MCF 10A (cell line): Measurements from ENCODE around the gene NUDT17. TPM values are rescaled to one million over a fixed set of nuclear protein-coding genes. Genes with fewer than 3 reads are reported as not detected.
A peak's percentile ranks its signal among the peaks of the same experiment; 100 is the strongest.
"Not testable (repeated sequence)": the region's sequence is repeated elsewhere in the genome, so short reads cannot be mapped to it uniquely, and the experiment has no call there.

ENCODE experiments used
- BruUV-seq: library from RNA; stranded (reverse); fragments of 400-500 nt; replicated peaks from 2 replicates; lab custom pipeline; 2021; lab: Mats Ljungman, UMichigan
- CTCF ChIA-PET: fragments of 300-600 bp; sonication (Branson Sonifier 250); formaldehyde crosslinking; extraction: SDS; loops from one replicate; lab custom pipeline; 2021; ENCODE audit warnings: antibody characterized with exemption, inconsistent platforms; lab: Yijun Ruan, JAX
- POLR2A ChIA-PET: fragments of 300-600, 350-650 bp; sonication (Branson Sonifier 250); formaldehyde crosslinking; extraction: SDS; loops from one replicate; lab custom pipeline; 2020; ENCODE audit warnings: antibody characterized with exemption, inconsistent platforms; lab: Yijun Ruan, JAX
- DNase-seq: peaks from one replicate; pipeline ENCODE4 v3.0.0-alpha.2; 2018; ENCODE audit not compliant: unreplicated experiment
- H3K27ac Mint-ChIP-seq: one replicate; pipeline ENCODE4 v1.8.0; 2022; ENCODE audit warnings: mild to moderate bottlenecking, low read depth, mixed read lengths; ENCODE audit not compliant: unreplicated experiment
- H3K27me3 Mint-ChIP-seq: one replicate; pipeline ENCODE4 v1.8.0; 2022; ENCODE audit warnings: mixed read lengths; ENCODE audit not compliant: insufficient read depth, unreplicated experiment
- H3K36me3 Mint-ChIP-seq: one replicate; pipeline ENCODE4 v1.8.0; 2022; ENCODE audit warnings: mild to moderate bottlenecking, moderate library complexity, mixed read lengths; ENCODE audit not compliant: insufficient read depth, unreplicated experiment
- H3K4me1 Mint-ChIP-seq: one replicate; pipeline ENCODE4 v1.8.0; 2022; ENCODE audit warnings: mixed read lengths; ENCODE audit not compliant: insufficient read depth, unreplicated experiment
- H3K4me3 Mint-ChIP-seq: one replicate; pipeline ENCODE4 v1.8.0; 2022; ENCODE audit warnings: mild to moderate bottlenecking, moderate library complexity, mixed read lengths; ENCODE audit not compliant: unreplicated experiment
- H3K9me3 Mint-ChIP-seq: one replicate; pipeline ENCODE4 v1.8.0; 2022; ENCODE audit warnings: mixed read lengths; ENCODE audit not compliant: unreplicated experiment
- intact Hi-C: fragments of 100-400 bp; cut with micrococcal nuclease; formaldehyde crosslinking; loops from 2 replicates; pipeline ENCODE4 v1.14.1; 2022
- total RNA-seq: library from RNA; stranded (reverse); gene quantifications from 2 replicates; pipeline ENCODE4 v1.2.3, GENCODE V29; 2022
- TF ChIP-seq, protein P1 (sequence below): fragments of 200-600 bp; IDR thresholded peaks from one replicate; pipeline ENCODE4 v1.8.0; 2022; ENCODE audit warnings: antibody characterized with exemption, mild to moderate bottlenecking; ENCODE audit not compliant: unreplicated experiment

The NUDT17 gene
- total RNA-seq, 1 experiment from 2014 or later = 4.6 TPM

DNA sequence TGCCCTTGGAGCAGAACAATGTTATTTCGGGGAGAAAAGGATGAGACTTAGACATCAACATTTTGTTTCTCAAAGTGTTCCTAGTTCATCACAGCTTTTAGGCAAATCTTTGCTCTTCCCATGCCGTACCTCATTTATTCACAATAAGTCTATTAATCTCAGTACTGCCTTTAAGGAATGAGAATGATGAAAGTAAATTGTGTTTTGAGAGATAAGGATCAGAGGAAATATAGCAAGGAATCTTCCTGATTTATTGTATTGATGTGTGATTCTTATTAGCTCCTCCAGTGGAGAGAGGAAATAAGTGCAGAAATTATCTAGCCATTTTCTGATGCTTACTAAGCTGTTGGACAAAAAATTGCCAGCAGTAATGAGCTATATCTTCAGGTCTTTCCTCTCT is 19.4 kb upstream of the NUDT17 start:
- TF ChIP-seq, protein P1, sequence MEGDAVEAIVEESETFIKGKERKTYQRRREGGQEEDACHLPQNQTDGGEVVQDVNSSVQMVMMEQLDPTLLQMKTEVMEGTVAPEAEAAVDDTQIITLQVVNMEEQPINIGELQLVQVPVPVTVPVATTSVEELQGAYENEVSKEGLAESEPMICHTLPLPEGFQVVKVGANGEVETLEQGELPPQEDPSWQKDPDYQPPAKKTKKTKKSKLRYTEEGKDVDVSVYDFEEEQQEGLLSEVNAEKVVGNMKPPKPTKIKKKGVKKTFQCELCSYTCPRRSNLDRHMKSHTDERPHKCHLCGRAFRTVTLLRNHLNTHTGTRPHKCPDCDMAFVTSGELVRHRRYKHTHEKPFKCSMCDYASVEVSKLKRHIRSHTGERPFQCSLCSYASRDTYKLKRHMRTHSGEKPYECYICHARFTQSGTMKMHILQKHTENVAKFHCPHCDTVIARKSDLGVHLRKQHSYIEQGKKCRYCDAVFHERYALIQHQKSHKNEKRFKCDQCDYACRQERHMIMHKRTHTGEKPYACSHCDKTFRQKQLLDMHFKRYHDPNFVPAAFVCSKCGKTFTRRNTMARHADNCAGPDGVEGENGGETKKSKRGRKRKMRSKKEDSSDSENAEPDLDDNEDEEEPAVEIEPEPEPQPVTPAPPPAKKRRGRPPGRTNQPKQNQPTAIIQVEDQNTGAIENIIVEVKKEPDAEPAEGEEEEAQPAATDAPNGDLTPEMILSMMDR = no peak
- no TSS peak for BruUV-seq
- Mint-ChIP-seq H3K27me3 (no peaks in the 10 kb centered on the region), H3K4me3 (peak overlapping the region; percentile 90), H3K4me1 (peaks cover 6% of the 10 kb centered on the region), H3K9me3 (no peaks in the 10 kb centered on the region), H3K27ac (no peak overlapping the region), H3K36me3 (peaks cover 62% of the 10 kb centered on the region)
- intact Hi-C loops = loop anchor here (10.0 kb wide), 1 partner anchor 71 kb away; no protein-coding TSS in a partner anchor
- CTCF ChIA-PET = interaction anchor here (0.6 to 14.2 kb wide), 15 partner anchors 12 to 200 kb away, joined by 3 to 242 read pairs (median 4); partner anchors contain the start of genes ANKRD35, ITGA10, NUDT17 and PIAS3
- POLR2A ChIA-PET = interaction anchor here (1.0 to 5.7 kb wide), 10 partner anchors 19 to 138 kb away, joined by 3 to 92 read pairs (median 24); partner anchors contain the start of genes ANKRD34A, LIX1L, NUDT17 and PIAS3
- no peak for DNase-seq

DNA sequence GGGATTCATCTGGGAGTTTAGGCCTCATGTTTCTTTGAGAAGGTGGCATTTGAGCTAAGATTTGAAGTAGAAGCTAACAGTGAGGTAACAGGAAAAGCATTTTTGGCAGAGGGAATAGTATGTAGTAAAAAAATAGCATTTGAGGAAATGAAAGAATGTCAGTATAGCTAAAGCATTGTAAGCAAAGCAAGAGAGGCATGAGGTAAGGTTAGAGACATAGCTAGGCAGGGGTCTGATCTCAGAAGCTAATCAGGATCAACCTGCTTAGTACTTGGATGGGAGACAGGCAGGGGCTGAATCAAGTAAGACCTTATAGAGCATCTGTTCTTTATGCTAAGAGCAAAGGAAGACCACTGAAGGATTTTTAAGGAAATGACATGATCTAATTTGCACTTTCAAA is 17.5 kb upstream of the NUDT17 start:
- CTCF ChIA-PET = interaction anchor here (0.7 to 14.2 kb wide), 5 partner anchors 18 to 1964 kb away, joined by 3 to 242 read pairs (median 4); partner anchors contain the start of gene NUDT17
- TF ChIP-seq, protein P1 = no peak
- DNase-seq = no peak
- POLR2A ChIA-PET = interaction anchor here (0.9 to 5.7 kb wide), 3 partner anchors 11 to 30 kb away, joined by 3 to 92 read pairs (median 48); partner anchors contain the start of genes NUDT17 and PIAS3
- no peaks in the 10 kb centered on the region for H3K9me3 Mint-ChIP-seq
- intact Hi-C loops = loop anchor here (10.0 kb wide), 1 partner anchor 73 kb away; no protein-coding TSS in a partner anchor
- H3K4me3 Mint-ChIP-seq = no peak overlapping the region
- peak overlapping the region; percentile 1 for H3K27ac Mint-ChIP-seq
- peaks cover 81% of the 10 kb centered on the region for H3K36me3 Mint-ChIP-seq
- H3K4me1 Mint-ChIP-seq = peaks cover 6% of the 10 kb centered on the region
- H3K27me3 Mint-ChIP-seq = no peaks in the 10 kb centered on the region
- BruUV-seq = no TSS peak

DNA sequence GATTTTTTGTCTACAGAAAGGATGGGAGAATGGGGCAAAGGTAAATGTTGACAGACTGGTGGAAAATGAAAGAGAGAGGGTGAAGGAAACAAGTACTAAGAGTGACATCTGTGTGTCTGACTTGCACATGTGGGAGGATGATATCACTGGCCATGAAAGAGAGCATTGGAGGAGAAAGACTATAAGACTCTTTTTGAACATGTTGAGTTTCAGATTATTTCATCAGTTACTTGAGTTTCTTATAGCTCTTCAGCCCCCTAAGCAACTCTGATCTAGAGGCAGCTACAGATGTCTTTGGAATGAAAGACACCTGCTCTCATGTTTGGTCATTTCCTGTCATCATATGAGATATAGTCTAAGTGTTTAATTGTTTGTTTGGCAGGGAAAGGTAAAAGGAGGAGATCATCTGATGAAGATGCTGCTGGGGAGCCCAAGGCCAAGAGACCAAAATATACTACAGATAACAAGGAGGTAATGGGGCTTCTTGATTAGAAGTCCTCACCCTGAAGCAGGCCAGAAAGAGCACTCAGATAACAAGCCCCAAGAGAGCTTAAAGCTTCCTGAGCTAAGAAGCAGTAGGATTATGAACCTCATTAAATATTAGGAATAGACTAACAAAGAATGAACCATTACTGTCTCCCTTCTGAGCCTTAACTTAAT is 16.9 kb upstream of the NUDT17 start:
- H3K36me3 Mint-ChIP-seq = peaks cover 81% of the 10 kb centered on the region
- ChIA-PET CTCF (interaction anchor here (0.7 to 14.2 kb wide), 7 partner anchors 10 to 186 kb away, joined by 3 to 242 read pairs (median 4); partner anchors contain the start of gene NUDT17), POLR2A (interaction anchor here (0.9 to 5.7 kb wide), 3 partner anchors 10 to 30 kb away, joined by 3 to 48 read pairs (median 3); partner anchors contain the start of genes NUDT17 and PIAS3)
- DNase-seq = no peak
- peaks cover 6% of the 10 kb centered on the region for H3K4me1 Mint-ChIP-seq
- no peak overlapping the region for H3K4me3 Mint-ChIP-seq
- H3K27ac Mint-ChIP-seq = peak overlapping the region; percentile 1
- H3K9me3 Mint-ChIP-seq = no peaks in the 10 kb centered on the region
- TF ChIP-seq, protein P1 = no peak
- intact Hi-C loops = loop anchor here (10.0 kb wide), 1 partner anchor 74 kb away; no protein-coding TSS in a partner anchor
- BruUV-seq = no TSS peak
- H3K27me3 Mint-ChIP-seq = no peaks in the 10 kb centered on the region

DNA sequence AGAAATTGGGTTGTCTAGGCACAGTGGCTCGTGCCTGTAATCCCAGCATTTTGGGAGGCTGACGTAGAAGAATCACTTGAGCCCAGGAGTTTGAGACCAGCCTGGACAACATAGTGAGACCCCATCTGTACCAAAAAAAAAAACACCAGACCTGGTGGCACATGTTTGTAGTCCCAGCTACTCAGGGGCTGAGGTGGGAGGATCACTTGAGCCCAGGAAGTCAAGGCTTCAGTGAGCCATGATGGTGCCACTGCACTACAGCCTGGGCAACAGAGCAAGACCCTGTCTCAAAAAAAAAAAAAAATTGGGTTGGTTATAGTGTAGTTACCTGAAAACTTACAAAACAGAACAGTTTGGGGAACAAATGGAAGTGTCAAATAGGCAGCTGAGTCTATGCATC is 14.6 kb upstream of the NUDT17 start:
- DNase-seq, H3K9me3 Mint-ChIP-seq, H3K27me3 Mint-ChIP-seq, intact Hi-C loops, H3K4me3 Mint-ChIP-seq, H3K27ac Mint-ChIP-seq, BruUV-seq, H3K4me1 Mint-ChIP-seq: not testable (repeated sequence)
- H3K36me3 Mint-ChIP-seq = peaks cover 100% of the 10 kb centered on the region
- ChIA-PET POLR2A (interaction anchor here (0.7 to 1.6 kb wide), 5 partner anchors 10 to 96 kb away, joined by 3 to 4 read pairs (median 3); no protein-coding TSS in a partner anchor), CTCF (interaction anchor here (0.6 to 14.2 kb wide), 3 partner anchors 15 to 146 kb away, joined by 3 to 242 read pairs (median 3); partner anchors contain the start of gene NUDT17)
